GM19193 (cell line): ENCODE results near the gene EVX1.

Experiments
- POLR2A ChIP-seq: IDR thresholded peaks from 4 replicates; pipeline ENCODE4 v1.6.1; 2011; ENCODE audit not compliant: insufficient read depth, insufficient read length; ENCODE audit errors: extremely low read depth

Gene EVX1

GRCh38 chr7:27242555-27243339, at the start of gene EVX1:
TSS of gene EVX1 (plus strand) at chr7:27242802. CDS start at chr7:27243031, 229 bp downstream.
- TF ChIP-seq POLR2A = no peak

- TF ChIP-seq POLR2A = no peak
These were observed 49.1 kb upstream of the EVX1 start for GRCh38 chr7:27193335-27194001.

GRCh38 chr7:27194002-27194352, 48.6 kb upstream of the EVX1 start:
- no peak for TF ChIP-seq POLR2A

- TF ChIP-seq POLR2A = no peak
These were observed 47.8 kb upstream of the EVX1 start for GRCh38 chr7:27194686-27195379.

GRCh38 chr7:27196287-27196767, 46.3 kb upstream of the EVX1 start:
- no peak for TF ChIP-seq POLR2A

GRCh38 chr7:27197137-27198042, 45.2 kb upstream of the EVX1 start:
- no peak for TF ChIP-seq POLR2A

GRCh38 chr7:27198138-27198841, 44.3 kb upstream of the EVX1 start:
- no peak for TF ChIP-seq POLR2A

GRCh38 chr7:27198871-27199801, 43.5 kb upstream of the EVX1 start:
- TF ChIP-seq POLR2A = no peak

- no peak for TF ChIP-seq POLR2A
These were observed 42.5 kb upstream of the EVX1 start, which contains the start of gene HOXA13 for GRCh38 chr7:27199849-27200760. TSS of gene HOXA13 (minus strand) at chr7:27200091. CDS start at chr7:27200077, 14 bp downstream.

GRCh38 chr7:27200761-27201579, 41.6 kb upstream of the EVX1 start:
- TF ChIP-seq POLR2A = no peak

GRCh38 chr7:27201580-27202017, 41.0 kb upstream of the EVX1 start:
- TF ChIP-seq POLR2A = no peak
